NCI-H187 treated with DMSO at 0.1 percent for 48 hours (cell line): ENCODE data around the gene SIGLEC6.

Experiments used
- DNase-seq: peaks from one replicate; lab custom pipeline; 2025; lab: John Stamatoyannopoulos, UW

Gene SIGLEC6

GRCh38 chr19:51531349-51532315, at the start of gene SIGLEC6:
TSS of gene SIGLEC6 (minus strand) at chr19:51531670. CDS start at chr19:51531648, 22 bp downstream.
- no peak for DNase-seq

- DNase-seq = no peak
These were observed 45.4 kb upstream of the SIGLEC6 start for GRCh38 chr19:51576850-51577249.

GRCh38 chr19:51573331-51573730, 41.9 kb upstream of the SIGLEC6 start:
- DNase-seq = no peak

GRCh38 chr19:51572908-51573307, 41.4 kb upstream of the SIGLEC6 start:
- DNase-seq = no peak

GRCh38 chr19:51572410-51572809, 40.9 kb upstream of the SIGLEC6 start:
- no peak for DNase-seq

- no peak for DNase-seq
These were observed 40.1 kb upstream of the SIGLEC6 start for GRCh38 chr19:51571599-51571998.

- DNase-seq = peak; percentile 84
These were observed 39.6 kb upstream of the SIGLEC6 start, which contains the start of gene ZNF175 for GRCh38 chr19:51570962-51571575. TSS of gene ZNF175 (plus strand) at chr19:51571283. CDS start at chr19:51573330, 2,047 bp downstream.

- no peak for DNase-seq
These were observed 37.0 kb upstream of the SIGLEC6 start for GRCh38 chr19:51568456-51568855.

- DNase-seq = no peak
These were observed 36.1 kb upstream of the SIGLEC6 start for GRCh38 chr19:51567583-51567982.

- DNase-seq = no peak
These were observed 35.1 kb upstream of the SIGLEC6 start for GRCh38 chr19:51566489-51567100.

- no peak for DNase-seq
These were observed 34.1 kb upstream of the SIGLEC6 start for GRCh38 chr19:51565583-51565982.

- DNase-seq = no peak
These were observed 33.3 kb upstream of the SIGLEC6 start for GRCh38 chr19:51564791-51565190.

GRCh38 chr19:51560339-51560738, 28.9 kb upstream of the SIGLEC6 start:
- DNase-seq = no peak

- no peak for DNase-seq
These were observed 27.8 kb upstream of the SIGLEC6 start for GRCh38 chr19:51559240-51559639.

GRCh38 chr19:51552996-51553725, 21.7 kb upstream of the SIGLEC6 start:
- DNase-seq = no peak

GRCh38 chr19:51552608-51552995, 21.1 kb upstream of the SIGLEC6 start:
- DNase-seq = no peak

- no peak for DNase-seq
These were observed 20.4 kb upstream of the SIGLEC6 start for GRCh38 chr19:51551673-51552432.

- no peak for DNase-seq
These were observed 19.6 kb upstream of the SIGLEC6 start for GRCh38 chr19:51550848-51551672.

- no peak for DNase-seq
These were observed 18.3 kb upstream of the SIGLEC6 start for GRCh38 chr19:51549533-51550324.
